ENCODE measurements around the gene STIMATE. TPM values are rescaled to one million over a fixed set of nuclear protein-coding genes. Genes with fewer than 3 reads are reported as not detected.

Gene STIMATE
- total RNA-seq, 1 experiment from 2014 or later = 18.0 TPM

- no peak for DNase-seq (ENCODE audit: low read depth, low spot score)
Measured at GRCh38 chr3:52879090-52879489, 18.3 kb downstream of the STIMATE start.

DNA sequence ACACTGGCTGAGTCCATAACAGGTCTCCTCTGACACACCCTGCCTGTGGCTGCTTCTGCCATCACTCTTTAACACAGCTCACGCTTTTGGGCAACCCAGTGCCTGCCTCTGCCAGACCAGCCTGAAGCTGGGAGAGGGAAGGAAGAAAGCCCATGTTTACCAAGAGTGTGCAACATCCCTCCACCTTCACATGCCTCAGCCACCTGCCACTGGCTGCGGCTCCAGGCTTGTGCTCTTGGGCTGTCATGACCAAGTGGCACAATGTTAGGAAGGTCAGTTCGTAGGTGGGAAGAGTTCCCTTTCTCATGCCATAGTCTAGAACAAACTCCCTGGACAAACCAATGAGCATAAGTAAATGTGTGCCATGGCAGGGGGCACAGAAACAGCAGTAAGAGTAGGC lies 20.3 kb downstream of the STIMATE start:
- in situ Hi-C loops (cut with HindIII; ENCODE audit: low pct_unique_long_range_greater_than_20kb, low sequenced_read_pairs) = no loop called here
- DNase-seq (ENCODE audit: low read depth, low spot score) = no peak

More at GRCh38 chr3:52879090-52879489, 18.3 kb downstream of the STIMATE start:
- in situ Hi-C loops (cut with HindIII; ENCODE audit: low pct_unique_long_range_greater_than_20kb, low sequenced_read_pairs) = no loop called here

GRCh38 chr3:52874864-52875587 lies 22.3 kb downstream of the STIMATE start:
- in situ Hi-C loops (cut with HindIII; ENCODE audit: low pct_unique_long_range_greater_than_20kb, low sequenced_read_pairs) = no loop called here
- no peak for DNase-seq (ENCODE audit: low read depth, low spot score)

- in situ Hi-C loops (cut with HindIII; ENCODE audit: low pct_unique_long_range_greater_than_20kb, low sequenced_read_pairs) = no loop called here
- no peak for DNase-seq (ENCODE audit: low read depth, low spot score)
Measured at GRCh38 chr3:52874160-52874701, 23.1 kb downstream of the STIMATE start.

DNA sequence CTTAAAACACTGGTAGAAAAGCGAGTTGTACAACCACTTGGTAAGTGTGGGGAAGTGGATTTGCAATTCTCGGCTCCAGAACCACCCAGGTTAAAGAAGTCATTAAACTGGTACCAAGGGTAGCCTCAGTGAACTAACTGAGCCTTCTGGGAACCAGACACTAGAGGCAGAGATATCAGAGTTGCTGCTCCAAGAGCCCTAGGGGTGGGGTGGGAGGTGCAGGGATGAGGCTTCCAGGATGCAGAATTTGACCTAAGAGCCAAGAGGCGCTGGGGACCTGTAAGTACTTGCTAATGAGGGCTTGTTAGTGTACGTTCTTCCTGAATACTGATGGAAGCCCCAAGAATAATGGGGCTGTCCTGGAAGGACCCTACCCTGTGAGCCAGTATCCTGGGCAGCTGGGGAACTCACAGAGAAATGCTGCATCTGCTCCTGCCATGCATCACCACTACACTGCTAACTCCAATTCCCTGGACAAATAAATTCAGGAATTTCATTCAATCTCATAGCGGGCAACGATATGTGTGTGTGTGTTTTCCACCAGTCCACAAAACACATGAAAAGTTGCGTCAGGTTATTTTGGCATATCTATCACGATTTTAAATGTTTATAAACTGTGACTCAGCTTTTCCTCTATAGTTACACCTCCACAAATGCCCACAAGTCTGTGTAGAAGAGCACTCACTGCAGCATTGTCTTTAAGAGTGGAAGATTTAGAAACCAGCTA lies 23.8 kb downstream of the STIMATE start:
- in situ Hi-C loops (cut with HindIII; ENCODE audit: low pct_unique_long_range_greater_than_20kb, low sequenced_read_pairs) = no loop called here
- no peak for DNase-seq (ENCODE audit: low read depth, low spot score)

DNA sequence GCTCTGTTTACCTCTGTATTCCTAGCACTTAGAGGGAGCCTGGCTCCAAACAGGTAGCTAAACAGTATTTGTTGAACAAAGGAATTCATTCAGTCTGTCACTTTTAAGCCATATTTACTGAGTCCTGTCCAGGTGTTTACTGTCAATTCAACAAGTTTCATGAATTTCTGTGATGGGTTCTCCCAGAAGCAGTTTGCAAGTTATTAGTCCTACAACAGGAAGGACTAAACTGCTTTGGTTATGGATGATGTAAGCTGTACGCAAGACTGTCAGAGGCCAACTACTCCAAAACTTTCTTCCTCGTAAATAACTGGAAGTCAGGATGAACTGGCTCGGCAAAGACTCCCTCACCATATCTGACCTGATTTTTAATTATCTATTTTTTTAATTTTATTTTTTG lies 25.1 kb downstream of the STIMATE start:
- no peak for DNase-seq (ENCODE audit: low read depth, low spot score)
- in situ Hi-C loops (cut with HindIII; ENCODE audit: low pct_unique_long_range_greater_than_20kb, low sequenced_read_pairs) = no loop called here

DNA sequence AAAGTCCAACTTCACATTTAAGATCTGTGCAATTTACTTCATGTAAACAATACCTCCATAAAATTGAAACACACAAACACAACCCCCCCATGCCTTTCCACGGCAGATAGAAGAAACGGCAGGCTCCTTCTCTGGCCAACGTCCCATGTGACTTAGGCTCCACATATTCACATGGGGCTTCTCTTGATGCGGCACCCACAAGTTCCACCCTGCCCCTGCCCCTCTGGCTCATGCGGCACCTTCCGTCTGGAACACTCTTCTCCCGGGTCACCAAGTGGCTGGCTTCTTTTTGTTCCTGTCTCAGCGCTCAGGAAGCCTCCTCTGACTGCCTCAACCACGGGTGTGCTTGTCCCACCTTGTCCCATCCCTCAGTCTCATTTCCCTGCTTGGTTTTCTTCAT lies 25.6 kb downstream of the STIMATE start:
- in situ Hi-C loops (cut with HindIII; ENCODE audit: low pct_unique_long_range_greater_than_20kb, low sequenced_read_pairs) = no loop called here
- DNase-seq (ENCODE audit: low read depth, low spot score) = no peak

DNA sequence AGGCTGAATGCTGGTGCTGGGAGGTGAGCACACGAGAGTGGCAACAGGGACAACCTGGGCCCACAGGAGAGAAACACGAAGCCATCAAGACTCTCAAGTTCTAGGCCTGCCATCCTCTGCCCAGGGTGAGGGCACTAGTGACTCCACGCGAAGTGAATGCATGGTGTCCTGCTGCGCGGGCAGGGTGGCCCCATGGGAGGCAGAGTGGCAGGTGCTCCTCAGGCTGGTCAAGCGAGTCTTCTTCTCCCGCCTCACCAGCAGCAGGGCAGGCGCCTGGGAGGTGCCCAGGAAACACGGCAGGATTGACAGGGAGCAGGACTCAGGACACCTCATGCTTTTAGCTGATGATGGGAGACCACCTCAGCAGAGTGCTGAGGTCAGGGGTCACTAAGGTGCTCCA lies 26.9 kb downstream of the STIMATE start:
- in situ Hi-C loops (cut with HindIII; ENCODE audit: low pct_unique_long_range_greater_than_20kb, low sequenced_read_pairs) = no loop called here
- no peak for DNase-seq (ENCODE audit: low read depth, low spot score)

DNA sequence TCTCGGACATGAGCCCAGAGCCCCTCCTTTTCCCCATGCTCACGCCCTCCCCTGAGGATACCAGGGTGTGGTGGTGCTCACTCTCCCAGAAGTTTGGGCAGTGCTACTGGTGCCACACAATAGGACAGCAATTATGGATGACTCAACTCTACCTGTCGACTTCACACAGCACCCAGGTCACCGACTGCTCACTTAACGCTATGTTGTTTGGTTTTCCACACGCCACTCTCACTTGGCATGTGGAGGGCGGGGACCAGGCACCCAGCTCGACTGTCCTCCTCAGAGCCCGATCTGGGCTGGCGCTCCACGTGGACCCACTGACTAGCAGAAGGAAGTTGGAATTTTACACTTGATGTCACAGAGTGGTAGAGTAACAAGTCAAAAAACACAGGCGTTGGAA lies 30.9 kb downstream of the STIMATE start:
- DNase-seq (ENCODE audit: low read depth, low spot score) = no peak
- in situ Hi-C loops (cut with HindIII; ENCODE audit: low pct_unique_long_range_greater_than_20kb, low sequenced_read_pairs) = no loop called here

DNA sequence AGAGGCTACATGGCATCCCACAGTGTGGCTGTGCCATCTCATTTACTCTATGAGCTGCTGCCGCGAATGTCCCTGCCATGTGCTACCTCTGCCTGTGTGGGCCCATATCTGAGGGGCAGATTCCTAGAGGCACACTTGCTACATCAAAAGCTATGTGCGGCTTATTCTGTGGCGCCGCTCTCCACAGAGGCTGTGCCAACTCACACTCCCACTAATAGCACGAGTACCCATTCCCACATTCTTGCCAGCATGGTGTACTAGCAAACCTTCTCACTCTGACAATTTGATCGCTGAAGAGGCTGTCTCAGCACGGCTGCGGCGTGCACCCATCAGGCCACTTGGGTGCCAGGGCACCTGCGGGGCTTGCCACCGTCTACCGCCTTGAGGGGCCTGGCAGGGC lies 31.4 kb downstream of the STIMATE start:
- in situ Hi-C loops (cut with HindIII; ENCODE audit: low pct_unique_long_range_greater_than_20kb, low sequenced_read_pairs) = no loop called here
- DNase-seq (ENCODE audit: low read depth, low spot score) = no peak

DNA sequence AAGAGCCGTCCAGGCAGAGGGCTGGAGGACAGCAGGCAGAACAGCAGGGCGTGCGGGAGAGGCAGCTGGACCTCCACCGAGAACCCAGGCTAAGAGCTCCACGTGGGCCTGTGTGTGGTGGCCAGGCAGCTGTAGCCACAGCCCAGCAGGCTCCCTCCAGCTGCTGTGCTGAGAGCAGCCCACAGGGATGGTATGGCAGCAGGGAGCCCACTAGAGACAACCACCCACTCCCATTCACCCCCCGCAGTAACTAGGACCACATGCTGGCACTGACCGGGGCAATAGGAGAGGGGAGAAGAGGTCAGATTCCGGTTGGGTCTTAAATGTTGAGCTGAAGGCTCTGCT lies 37.0 kb downstream of the STIMATE start:
- in situ Hi-C loops (cut with HindIII; ENCODE audit: low pct_unique_long_range_greater_than_20kb, low sequenced_read_pairs) = no loop called here
- no peak for DNase-seq (ENCODE audit: low read depth, low spot score)

GRCh38 chr3:52859686-52860423 lies 37.5 kb downstream of the STIMATE start:
- in situ Hi-C loops (cut with HindIII; ENCODE audit: low pct_unique_long_range_greater_than_20kb, low sequenced_read_pairs) = no loop called here

DNA sequence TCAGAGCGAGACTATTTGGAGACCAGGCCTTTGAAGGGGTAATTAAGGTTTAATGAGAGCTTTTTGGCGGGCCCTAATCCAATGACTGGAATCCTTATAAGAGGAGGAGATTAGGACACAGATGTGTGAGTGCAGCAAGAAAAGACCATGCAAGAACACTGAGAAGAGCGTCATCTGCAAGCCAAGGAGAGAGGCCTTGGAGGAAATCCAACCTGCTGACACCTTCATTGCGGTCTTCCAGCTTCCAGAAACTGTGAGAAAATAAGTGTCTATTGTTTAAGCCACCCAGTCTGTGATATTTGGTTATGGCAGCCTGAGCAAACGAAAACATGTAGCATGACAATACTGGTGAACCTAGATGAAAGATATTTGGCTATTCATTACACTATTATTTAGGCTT lies 39.5 kb downstream of the STIMATE start:
- in situ Hi-C loops (cut with HindIII; ENCODE audit: low pct_unique_long_range_greater_than_20kb, low sequenced_read_pairs) = no loop called here
- DNase-seq (ENCODE audit: low read depth, low spot score) = no peak

More at GRCh38 chr3:52859686-52860423, 37.5 kb downstream of the STIMATE start:
- no peak for DNase-seq (ENCODE audit: low read depth, low spot score)

GRCh38 chr3:52857133-52857532 lies 40.2 kb downstream of the STIMATE start:
- in situ Hi-C loops (cut with HindIII; ENCODE audit: low pct_unique_long_range_greater_than_20kb, low sequenced_read_pairs) = no loop called here
- no peak for DNase-seq (ENCODE audit: low read depth, low spot score)

DNA sequence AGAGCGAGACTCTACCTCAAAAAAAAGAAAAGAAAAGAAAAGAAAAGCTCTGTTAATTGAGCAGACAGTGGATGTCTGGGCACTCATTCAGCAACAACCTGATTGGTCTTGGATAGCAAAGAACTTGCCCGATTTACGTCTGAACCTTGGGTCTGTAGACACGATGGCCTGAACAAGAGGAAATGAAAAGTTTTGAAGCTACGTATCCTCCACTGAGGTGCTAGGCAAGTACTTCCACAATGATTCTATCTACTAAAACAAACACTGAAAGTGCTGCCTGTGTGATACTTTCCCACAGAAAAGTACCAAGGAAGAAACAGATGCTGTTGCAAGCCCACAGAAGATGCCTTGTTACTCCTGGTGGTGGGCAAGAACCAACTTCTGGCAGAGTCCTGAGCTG lies 40.7 kb downstream of the STIMATE start:
- DNase-seq (ENCODE audit: low read depth, low spot score) = no peak
- in situ Hi-C loops (cut with HindIII; ENCODE audit: low pct_unique_long_range_greater_than_20kb, low sequenced_read_pairs) = no loop called here

DNA sequence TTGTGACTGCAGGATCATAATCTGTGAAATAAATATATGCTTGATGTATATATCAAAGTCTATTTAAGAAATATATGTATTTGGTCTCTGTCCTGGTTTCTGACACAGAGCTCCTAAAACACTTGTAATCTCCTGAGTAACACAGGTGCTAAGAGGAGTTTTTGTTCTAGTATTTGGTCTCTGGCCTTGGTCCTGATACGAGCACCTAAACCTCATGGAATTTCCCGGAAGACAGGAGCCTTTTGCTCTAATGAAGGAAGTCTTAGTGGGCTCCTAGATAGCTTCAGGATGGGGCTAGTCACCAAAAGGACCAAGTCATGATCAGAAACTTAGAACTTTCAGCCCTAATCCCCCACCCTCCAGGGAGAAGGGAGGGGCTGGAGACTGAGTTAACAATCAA lies 43.3 kb downstream of the STIMATE start:
- in situ Hi-C loops (cut with HindIII; ENCODE audit: low pct_unique_long_range_greater_than_20kb, low sequenced_read_pairs) = no loop called here
- DNase-seq (ENCODE audit: low read depth, low spot score) = no peak

GRCh38 chr3:52852419-52852818 lies 44.9 kb downstream of the STIMATE start:
- in situ Hi-C loops (cut with HindIII; ENCODE audit: low pct_unique_long_range_greater_than_20kb, low sequenced_read_pairs) = no loop called here
- no peak for DNase-seq (ENCODE audit: low read depth, low spot score)

DNA sequence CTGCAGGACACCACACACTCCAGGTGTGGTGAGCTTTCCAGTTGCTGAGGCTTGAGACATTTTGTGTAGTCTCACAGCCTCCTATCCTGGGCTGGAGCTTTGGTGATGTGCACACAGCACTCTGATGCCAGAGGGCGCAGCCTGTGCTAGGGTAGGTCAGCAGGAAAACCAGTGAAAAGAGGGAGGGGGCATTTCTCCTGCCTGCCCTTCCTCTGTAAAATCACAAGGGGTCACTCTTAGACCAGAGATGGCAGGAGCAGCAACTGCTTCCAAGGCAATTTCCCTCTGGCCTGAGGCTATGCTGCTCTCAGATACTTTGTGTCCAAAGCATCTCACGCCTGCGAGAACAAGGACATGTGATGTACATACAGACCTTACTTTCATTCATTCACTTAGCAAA lies 46.0 kb downstream of the STIMATE start:
- peak; percentile 85 for DNase-seq (ENCODE audit: low read depth, low spot score)
- in situ Hi-C loops (cut with HindIII; ENCODE audit: low pct_unique_long_range_greater_than_20kb, low sequenced_read_pairs) = no loop called here

All from SK-MEL-5 (cell line).